MV-4-11 (cell line): ENCODE measurements around the gene SPAG5.

Source experiments
- DNase-seq: peaks from one replicate; lab custom pipeline; 2025; lab: John Stamatoyannopoulos, UW

Gene SPAG5

DNA sequence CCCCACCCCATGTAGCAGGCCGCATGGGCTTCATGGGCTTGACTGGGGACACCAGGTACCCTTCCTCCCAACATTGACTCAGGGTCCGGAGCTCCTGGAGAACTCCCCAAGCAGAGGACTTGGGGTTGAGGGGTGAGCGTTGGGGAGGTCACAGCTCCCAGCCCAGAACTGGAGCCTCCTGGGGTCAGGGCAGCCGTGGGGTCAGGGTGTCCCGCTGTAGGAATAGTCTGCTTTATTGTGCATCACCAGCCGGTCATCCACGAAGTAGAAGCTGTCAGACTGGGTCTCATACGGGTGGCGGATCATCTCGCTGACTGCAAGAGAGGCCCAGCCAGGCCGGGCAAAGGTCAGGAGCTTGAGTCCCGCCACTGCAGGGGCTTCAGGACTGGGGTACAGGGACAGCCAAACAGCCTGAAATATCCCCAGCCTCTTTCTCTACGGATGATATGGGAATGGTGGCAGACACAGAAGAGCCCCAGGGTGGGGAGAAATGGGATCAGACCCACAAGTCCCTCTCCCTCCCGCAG is 51.7 kb downstream of the SPAG5 start:
- no peak for DNase-seq

DNA sequence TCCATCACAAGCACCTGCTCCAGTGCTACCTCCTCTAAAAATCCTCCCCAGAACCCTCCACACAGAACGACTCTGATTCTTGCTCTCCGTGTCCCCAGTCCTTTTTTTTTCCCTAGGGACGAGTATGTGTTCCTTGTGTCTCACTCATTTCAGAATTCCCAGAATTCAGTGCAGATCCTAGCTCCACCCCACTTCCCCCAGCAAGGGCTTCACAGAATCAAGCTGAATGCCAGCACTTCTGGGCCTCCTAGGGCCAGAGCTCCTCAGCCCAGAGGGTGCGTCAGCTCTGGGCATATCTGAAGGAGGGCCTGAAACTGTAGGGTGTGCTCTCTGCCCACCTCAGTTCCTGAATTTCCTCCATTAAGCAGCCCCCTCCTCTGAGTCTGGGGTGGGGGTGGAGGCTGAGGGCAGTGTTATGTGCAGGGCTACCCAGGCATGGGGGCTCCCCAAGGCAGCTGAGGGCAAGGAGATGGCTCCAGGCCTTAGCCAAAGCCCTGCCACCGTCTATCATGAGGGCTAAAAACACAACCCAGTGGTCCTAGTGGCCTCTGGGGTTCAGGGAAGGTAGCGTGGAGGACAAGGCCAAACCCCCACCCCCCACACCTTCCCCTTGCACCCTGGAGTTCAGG is 52.9 kb downstream of the SPAG5 start:
- DNase-seq, result no peak

DNA sequence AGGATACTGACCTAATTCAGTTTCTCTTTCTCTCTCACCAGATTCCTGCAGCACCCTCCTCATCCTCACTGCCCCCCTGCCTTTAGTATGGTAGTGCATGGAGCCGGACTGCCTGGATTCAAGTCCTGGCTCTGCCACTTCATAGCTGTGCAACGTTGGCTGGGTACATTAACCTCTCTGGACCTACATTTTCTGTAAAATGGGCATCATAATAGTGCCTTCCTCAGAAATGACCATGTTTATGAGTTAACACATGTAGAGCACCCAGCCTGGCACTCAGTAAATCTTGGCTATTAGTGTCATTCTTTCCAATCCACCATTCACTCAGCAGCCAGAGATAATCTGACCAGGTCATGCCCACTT is 53.7 kb downstream of the SPAG5 start:
- DNase-seq, result no peak

DNA sequence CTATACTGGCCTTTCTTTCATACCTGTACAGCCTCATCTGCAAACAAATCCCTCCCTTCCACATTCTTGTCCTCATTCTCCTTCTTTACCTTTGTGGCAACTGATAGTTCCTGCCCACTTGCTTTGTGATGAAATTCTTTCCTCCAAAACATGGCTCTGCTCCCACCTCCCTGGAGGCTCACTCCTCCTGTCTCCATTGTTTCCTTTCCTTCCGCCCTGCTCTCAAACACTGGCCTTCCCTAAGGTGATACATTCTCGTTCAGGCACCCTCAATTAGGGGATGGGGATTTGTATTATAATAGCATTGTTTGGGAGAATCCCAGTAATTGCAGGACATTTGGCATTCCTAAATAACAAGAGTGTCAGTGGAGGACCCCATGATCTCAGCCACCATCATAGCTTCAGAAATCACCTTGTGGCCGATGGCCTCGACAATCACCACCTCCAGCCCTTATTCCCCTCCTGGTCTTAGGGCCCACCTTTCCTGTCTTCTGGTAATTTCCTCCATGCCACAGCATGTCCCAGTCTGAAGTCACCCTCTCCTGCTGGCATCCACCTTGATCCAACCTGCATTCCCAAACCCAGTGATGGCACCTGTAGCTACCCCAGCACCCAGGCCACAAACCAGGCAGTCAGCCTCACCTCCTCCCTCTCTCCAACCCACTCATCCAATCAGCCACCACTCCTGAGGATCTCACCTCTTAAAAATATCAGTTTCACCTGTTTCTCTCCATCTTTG is 54.3 kb downstream of the SPAG5 start:
- no peak for DNase-seq

DNA sequence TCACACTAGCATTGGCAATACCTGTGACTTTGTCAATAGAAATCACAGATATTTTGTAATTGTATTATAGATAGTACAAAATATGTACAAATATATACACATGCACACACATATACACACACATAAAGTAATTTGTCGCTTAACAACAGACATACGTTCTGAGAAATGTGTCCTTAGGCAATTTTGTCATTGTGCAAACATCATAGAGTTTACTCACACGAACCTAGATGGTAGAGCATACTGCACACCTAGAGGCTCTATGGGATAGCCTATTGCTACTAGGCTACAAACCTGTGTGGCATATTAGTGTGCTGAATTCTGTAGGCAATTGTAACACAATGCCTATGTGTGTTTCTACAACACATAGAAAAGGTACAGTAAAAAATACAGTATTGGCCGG is 57.4 kb downstream of the SPAG5 start:
- DNase-seq, result no peak

DNA sequence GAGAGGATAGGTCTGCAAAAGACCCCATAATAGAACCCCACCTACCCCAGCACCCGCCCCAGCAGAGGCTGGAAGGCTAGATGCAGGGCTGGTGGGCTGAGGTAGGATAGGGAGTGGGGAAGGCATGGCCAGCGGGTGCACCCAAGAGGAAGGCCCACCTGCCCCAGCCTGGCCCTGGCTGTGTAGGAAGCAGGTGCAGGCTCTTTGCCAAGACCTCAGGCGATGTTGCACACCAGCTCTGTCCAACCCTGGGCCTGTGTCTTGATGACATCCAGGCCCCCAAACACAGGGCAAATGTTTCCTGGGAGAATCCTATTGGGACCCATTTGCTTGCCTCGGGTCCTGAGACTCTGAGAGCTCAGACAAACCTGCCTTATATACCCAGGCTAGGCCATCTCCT is 58.6 kb downstream of the SPAG5 start:
- no peak for DNase-seq

DNA sequence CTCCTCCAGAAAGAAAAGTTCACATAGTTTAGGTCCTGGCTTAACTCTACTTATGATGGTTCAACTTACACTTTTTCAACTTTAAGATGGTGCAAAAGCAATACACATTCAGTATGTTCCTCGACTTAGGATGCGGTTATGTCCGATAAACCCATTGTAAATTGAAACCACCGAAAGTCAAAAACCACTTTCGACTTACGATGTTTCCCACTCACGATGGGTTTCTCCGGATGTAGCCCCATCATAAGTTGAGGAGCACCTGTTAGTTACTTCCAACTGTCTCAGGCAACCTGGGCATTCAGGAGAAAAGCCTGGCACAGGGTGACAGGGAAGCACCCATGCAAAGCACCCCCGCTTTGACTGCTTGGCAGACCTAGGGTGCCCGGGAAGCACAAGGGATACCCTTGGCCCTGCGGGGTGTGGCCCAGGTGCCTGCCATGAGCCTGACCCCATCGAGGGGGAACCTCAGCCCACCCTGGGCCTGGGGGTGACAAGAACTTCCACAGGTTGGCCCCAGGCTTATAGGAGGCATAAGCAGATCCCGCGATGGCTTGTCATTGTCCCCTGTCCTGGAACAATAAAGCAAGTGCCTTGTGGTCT is 60.4 kb downstream of the SPAG5 start:
- DNase-seq, result no peak

DNA sequence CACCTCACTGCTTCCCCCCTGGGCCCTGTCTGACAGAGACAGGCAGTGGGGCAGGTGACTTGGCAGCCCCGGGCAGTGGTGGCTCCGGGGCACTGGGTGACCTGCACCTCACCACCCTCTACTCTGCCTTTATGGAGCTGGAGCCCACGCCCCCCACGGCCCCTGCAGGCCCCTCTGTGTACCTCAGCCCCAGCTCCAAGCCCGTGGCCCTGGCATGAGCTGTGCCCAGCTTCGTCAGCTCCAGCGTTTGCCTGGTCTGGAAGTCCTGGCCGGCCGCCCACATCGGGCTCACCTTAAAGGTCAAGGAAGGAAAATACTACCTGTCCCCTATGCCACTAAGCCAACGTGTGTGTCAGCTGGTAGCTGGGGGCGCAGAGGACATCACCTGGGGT is 61.6 kb downstream of the SPAG5 start:
- DNase-seq, result no peak

DNA sequence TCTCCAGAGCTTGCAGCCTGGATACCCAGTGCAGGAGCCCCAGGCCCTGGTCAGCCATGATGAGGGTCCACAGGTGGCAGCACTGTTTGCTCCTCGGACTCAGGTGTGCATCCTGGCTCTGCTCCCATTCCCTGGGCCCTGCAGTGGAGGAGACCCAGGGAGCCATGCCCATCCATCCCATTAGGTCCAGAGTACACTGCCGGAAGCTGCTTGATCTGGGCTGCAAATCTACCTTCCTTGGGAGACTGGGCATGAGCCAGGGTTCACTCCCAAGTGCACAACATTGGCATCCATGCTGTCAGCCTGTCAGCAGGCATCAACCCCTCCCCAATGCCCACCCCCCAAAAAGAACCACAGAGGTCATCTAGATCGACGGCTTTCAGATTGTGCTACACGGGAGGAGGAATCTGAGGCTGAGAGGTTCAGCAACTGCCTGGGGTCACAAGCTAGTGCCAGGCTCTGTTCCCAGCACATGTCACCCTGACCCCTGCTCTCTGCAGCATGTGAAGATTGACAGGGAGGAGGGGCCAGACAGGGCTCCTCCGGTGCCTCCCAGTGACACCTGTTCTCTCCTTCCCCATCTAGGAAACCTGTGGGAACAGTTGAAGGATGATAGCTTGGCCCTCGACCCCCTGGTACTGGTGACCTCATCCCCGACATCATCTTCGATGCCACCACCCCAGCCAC is 62.1 kb downstream of the SPAG5 start:
- no peak for DNase-seq

DNA sequence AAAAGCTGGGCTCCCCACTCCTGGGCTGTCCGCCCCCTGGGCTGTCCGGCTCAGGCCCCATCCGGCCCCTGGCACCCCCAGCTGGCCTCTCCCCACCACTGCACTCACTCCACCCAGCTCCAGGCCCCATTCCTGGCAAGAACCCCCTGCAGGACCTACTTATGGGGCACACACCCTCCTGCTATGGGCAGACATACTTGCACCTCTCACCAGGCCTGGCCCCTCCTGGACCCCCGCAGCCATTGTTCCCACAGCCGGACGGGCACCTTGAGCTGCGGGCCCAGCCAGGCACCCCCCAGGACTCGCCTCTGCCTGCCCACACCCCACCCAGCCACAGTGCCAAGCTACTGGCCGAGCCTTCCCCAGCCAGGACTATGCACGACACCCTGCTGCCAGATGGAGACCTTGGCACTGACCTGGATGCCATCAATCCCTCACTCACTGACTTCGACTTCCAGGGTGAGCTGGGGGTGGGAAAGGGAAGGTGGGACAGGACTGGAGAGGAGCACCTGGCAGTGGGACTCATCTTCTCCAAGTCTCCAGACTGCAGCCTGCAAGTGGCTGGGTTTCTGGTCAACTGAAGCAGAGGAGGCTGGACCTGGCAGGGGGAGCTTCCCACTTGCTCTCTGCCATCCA is 64.0 kb downstream of the SPAG5 start:
- no peak for DNase-seq

DNA sequence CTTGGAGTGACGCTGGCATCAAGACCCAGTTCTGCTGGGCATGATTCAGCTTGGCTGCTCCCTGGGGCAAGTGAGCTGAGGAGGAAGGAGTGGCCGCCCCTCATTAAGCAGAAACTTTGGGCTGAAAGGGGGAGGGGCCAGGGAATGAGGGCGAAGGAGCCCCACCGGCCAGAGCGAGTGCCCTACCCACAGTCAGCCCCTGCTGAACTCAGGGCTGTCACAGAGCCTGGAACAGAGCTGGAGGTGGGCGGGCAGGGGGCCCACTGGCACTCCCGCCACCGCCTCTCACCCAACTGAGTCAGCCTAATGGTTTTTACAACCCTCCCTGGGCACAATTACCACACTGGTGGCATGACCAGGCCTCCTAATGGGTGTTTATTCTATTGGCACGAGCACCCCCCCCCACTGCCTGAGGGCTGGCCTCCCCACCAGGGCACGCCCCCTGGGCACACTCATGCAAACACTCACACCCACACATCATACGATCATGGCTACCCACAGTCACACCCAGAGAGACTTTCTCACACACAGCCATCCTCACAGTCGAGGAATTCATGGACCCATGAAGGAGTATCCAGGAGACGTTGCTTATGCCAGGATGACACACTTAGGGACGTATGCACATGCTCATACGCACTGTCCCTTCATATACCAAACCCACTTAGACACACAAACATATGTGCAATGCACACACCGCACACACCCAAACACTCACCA is 65.6 kb downstream of the SPAG5 start:
- no peak for DNase-seq

DNA sequence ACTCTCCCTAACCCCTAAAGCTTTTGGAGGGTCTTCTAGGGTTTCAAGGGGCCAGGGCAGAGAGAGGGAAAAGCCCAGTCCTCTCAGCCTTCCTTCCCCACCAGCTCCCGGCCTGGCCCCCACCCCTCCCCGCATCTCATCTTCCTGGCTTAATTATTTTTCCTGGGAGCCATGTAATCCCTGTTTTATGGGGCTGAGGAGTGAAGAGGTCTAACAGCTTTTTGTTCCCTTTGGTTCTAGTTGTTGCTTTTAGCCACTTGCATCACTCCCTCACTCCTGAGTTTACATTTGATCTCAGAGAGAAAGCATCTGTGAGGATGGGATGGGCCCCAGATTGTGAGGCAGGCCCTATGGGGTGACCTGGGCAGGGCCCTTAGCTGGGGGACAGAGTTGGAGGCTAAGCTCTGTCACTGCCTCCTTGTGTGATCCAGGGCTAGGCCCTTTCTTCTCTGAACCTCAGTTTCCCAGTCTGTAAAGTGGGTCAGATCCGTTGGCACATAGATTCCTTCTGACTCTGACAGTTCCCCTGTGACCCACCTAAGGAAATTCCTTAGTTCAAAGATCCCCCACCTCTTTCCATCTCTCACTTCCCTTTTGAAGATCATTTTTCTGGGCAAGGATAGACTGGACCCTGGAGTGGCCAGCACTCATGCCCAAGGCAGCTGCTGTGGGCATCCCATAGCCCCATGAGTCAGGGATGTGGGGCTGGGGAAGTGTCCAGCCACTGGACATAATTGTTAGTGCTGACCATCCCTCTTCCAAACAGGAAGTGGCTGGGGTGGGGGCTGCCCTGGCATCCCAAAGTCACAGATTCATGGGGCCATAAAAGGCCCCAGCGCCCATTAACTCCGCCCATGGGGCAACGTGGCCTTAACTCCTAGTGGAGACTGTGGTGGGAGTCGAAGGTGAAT is 66.5 kb downstream of the SPAG5 start:
- DNase-seq, result no peak

DNA sequence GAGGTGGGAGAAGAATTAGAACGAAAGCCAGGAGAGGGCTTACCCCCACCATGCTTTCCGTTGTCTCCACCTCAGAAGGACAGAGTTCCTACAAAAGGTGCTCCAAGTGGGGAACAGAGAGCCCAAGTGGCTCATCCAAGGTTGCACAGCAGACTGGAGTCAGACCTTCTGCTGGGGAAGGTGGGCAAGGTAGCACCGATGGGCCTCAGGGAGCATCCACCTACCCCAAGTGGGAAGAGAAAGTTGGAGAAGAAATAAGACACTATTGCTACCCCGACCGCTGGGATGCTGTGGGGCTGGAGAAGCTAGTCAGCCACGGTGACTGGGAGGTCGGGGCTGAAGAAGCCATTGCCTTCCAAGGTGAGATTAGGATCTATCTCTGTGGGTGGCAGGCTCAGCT is 67.9 kb downstream of the SPAG5 start:
- DNase-seq, result no peak

DNA sequence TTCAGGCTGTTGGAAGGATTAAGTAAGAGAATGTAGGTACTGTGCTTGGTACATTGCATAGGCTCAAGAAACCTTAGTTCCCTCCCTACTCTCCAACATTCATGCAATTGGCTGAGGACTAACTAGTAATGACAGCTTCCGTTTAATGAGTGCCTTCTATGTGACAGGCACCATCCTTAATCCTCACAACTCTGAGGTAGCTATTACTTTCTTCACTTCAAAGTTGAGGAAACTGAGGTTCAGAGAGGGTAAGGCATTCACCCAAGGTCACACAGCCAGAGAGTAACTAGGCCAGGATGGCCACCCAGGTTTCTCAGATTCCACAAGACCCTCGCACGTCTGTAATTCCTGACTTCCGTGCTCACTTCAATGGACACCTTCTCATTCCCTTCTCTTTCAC is 68.6 kb downstream of the SPAG5 start:
- no peak for DNase-seq

DNA sequence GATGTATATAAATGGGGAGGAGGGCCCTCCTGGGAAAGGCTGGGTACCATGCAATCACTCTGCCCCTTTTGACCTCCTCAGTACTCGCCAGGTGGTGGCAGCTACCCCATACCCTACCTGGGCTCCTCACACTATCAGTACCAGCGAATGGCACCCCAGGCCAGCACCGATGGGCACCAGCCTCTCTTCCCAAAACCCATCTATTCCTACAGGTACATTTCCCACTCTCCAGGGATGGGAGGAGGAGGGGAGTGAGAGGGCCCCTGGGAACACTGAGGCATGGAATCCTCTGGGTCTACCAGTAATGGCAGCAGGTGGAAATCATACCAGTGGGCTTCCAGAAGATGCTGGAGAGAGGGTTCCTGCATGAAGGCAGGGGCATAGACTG is 69.8 kb downstream of the SPAG5 start:
- no peak for DNase-seq

DNA sequence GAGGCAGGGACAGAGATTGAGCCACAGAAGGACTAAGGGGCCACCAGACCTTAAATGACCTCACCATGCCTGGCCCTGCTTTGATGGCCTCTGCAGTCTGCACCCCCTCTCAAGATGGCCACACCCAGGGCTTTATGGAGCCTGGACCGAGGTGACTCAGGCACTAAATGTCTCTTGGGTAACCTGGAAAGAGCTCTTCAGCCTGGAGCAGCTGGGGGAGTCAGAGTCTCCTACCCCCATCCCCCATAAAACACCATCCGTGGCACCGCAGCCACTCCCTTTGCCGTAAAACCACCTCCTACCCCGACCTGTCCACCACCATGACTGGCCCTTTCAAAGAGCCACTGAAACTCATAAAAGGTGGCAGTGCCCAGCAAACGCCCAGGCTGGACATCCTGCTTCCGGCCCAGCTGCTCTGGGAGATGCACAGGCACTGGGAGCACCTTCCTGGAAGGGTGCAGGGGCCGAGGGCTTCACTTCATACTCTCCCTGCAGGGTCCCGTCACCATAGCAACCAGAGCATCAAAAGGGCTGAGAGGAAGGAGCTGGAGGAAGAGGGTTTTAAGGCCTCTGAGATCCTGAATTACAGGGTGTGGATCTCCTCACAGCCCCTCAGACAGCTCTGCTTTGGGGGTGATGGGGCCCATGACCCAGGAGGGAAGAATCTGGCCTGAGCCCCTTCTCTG is 70.4 kb downstream of the SPAG5 start:
- no peak for DNase-seq

DNA sequence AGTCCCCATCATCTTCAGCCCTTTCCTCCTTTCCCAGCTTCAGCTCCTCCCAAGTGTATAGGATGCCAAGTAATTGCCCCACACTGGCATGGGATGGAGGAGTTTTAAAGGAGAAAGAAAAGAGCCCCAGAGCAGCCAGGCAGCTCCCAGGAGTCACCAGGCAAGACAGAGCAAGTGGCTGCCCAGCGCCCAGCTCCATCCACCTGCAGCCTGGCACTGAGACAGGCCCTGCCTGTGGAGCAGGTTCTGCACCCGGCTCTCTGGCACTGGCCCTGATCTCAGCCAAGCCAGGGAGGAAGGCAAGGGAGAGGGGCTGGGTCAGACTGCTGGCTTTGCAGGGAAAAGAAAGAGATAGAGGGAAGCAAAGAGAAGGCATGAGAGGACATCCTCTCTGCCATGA is 71.0 kb downstream of the SPAG5 start:
- DNase-seq, result no peak
